GM23338 (cell line): ENCODE results near the gene CNTNAP2. TPM values are rescaled to one million over a fixed set of nuclear protein-coding genes. Genes with fewer than 3 reads are reported as not detected.

Experiments
- ATAC-seq: fragments of 200-7000 bp; cut with Tn5 transposase; 3 replicates; pipeline ENCODE4 v1.9.1; 2020
- DNase-seq: peaks from one replicate; pipeline ENCODE4 v3.0.0-alpha.2; 2015; ENCODE audit warnings: low spot score
- H2AFZ ChIP-seq: fragments of 200-600 bp; sonication (generic); 2 replicates; pipeline ENCODE4 v1.8.0; 2016; ENCODE audit warnings: antibody characterized with exemption, mild to moderate bottlenecking, moderate library complexity
- H3F3A ChIP-seq: fragments of 200-600 bp; sonication (generic); replicated peaks from 2 replicates; pipeline ENCODE4 v1.8.0; 2017; ENCODE audit warnings: antibody characterized with exemption, mixed run types, low read depth
- H3K27ac ChIP-seq: fragments of 200-600 bp; sonication (generic); 2 replicates; pipeline ENCODE4 v1.6.1; 2016; ENCODE audit warnings: low read depth
- H3K27me3 ChIP-seq: fragments of 200-600 bp; sonication (generic); 2 replicates; pipeline ENCODE4 v1.8.0; 2016; ENCODE audit warnings: mild to moderate bottlenecking, mixed run types, moderate library complexity; ENCODE audit not compliant: insufficient read depth
- H3K36me3 ChIP-seq: fragments of 200-600 bp; sonication (generic); 2 replicates; pipeline ENCODE4 v1.8.0; 2016; ENCODE audit warnings: mild to moderate bottlenecking; ENCODE audit not compliant: insufficient read depth
- H3K4me1 ChIP-seq: fragments of 200-600 bp; sonication (generic); 2 replicates; pipeline ENCODE4 v1.8.0; 2016; ENCODE audit warnings: mild to moderate bottlenecking, moderate library complexity; ENCODE audit not compliant: insufficient read depth
- H3K4me2 ChIP-seq: fragments of 200-600 bp; sonication (generic); 2 replicates; pipeline ENCODE4 v1.7.1; 2017; ENCODE audit warnings: mixed run types
- H3K4me3 ChIP-seq: fragments of 200-600 bp; sonication (generic); 2 replicates; pipeline ENCODE4 v1.6.1; 2016; ENCODE audit warnings: mixed run types
- H3K79me2 ChIP-seq: fragments of 200-600 bp; sonication (generic); replicated peaks from 2 replicates; pipeline ENCODE4 v1.8.0; 2017; ENCODE audit warnings: mild to moderate bottlenecking; ENCODE audit not compliant: insufficient read depth
- H3K9me2 ChIP-seq: fragments of 200-600 bp; sonication (generic); 2 replicates; pipeline ENCODE4 v1.8.0; 2017; ENCODE audit not compliant: insufficient read depth
- H4K20me1 ChIP-seq: fragments of 200-600 bp; sonication (generic); replicated peaks from 2 replicates; pipeline ENCODE4 v1.8.0; 2017; ENCODE audit warnings: mild to moderate bottlenecking; ENCODE audit not compliant: insufficient read depth
- H3K27ac Mint-ChIP-seq: 2 replicates; pipeline ENCODE4 v1.8.0; 2020; ENCODE audit warnings: inconsistent platforms, mild to moderate bottlenecking, moderate library complexity, mixed read lengths
- H3K27me3 Mint-ChIP-seq: 3 replicates; pipeline ENCODE4 v1.8.0; 2022; ENCODE audit warnings: low read depth, mild to moderate bottlenecking, moderate library complexity, mixed read lengths, inconsistent platforms; ENCODE audit not compliant: insufficient read depth, poor library complexity
- H3K36me3 Mint-ChIP-seq: 3 replicates; pipeline ENCODE4 v1.8.0; 2021; ENCODE audit warnings: low read depth, mild to moderate bottlenecking, inconsistent platforms, moderate library complexity, mixed read lengths
- H3K4me1 Mint-ChIP-seq: 3 replicates; pipeline ENCODE4 v1.8.0; 2020; ENCODE audit warnings: mild to moderate bottlenecking, inconsistent platforms, mixed read lengths
- H3K4me3 Mint-ChIP-seq: 3 replicates; pipeline ENCODE4 v1.8.0; 2021; ENCODE audit warnings: moderate library complexity, mild to moderate bottlenecking, inconsistent platforms, mixed read lengths
- H3K9me3 Mint-ChIP-seq: 3 replicates; pipeline ENCODE4 v1.8.0; 2020; ENCODE audit warnings: moderate library complexity, mild to moderate bottlenecking, inconsistent platforms, mixed read lengths
- EZH2 ChIP-seq: fragments of 200-600 bp; sonication (generic); IDR thresholded peaks from one replicate; pipeline ENCODE4 v1.8.0; 2017; ENCODE audit warnings: antibody characterized with exemption, mild to moderate bottlenecking, low read depth; ENCODE audit not compliant: unreplicated experiment
- polyA plus RNA-seq: library from polyadenylated mRNA; unstranded; fragments of >200 nt; fragmentation: Nextera tagmentation; extraction: Ambion mirVana; gene quantifications from 2 replicates; pipeline ENCODE4 v1.2.1, GENCODE V29; 2016
- total RNA-seq: library from RNA; depleted of rRNA; stranded (reverse); fragments of >200 nt; shearing (Covaris generic); gene quantifications from 2 replicates; pipeline ENCODE4 v1.2.3, GENCODE V29; 2014
- TF ChIP-seq, protein P1 (sequence below): fragments of 250-450 bp; sonication (Bioruptor Pico); IDR thresholded peaks from 2 replicates; pipeline ENCODE4 v1.5.0; 2020; ENCODE audit warnings: mild to moderate bottlenecking, moderate library complexity
- TF ChIP-seq, protein P2 (sequence below): IDR thresholded peaks from one replicate; pipeline ENCODE4 v1.6.1; 2018; ENCODE audit warnings: antibody characterized with exemption; ENCODE audit not compliant: unreplicated experiment
- TF ChIP-seq, protein P3 (sequence below): IDR thresholded peaks from 2 replicates; pipeline ENCODE4 v1.6.1; 2016; ENCODE audit warnings: antibody characterized with exemption

Gene CNTNAP2
- total and polyA plus RNA-seq, 2 experiments from 2014 or later, result 38.2 to 61.3 TPM

DNA sequence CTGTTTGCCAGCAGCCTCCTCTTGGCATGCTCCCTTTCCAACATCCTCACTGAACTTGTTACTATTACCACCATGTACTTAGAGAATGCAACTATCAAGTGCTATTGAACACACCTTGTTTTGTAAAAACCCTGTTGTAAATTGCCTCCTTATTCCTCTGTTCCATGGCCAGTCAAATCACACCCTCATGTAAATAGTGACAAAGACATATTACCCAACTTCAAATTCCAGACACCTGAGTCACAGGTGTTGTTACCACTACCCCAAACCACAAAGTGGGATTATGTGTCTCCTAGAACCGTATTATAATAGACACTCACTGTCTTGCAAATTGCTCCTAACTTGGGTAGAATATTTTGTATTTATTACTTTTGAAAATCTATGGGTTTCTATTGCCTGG lies 2210.8 kb downstream of the CNTNAP2 start (continued):
- TF ChIP-seq, protein P1, sequence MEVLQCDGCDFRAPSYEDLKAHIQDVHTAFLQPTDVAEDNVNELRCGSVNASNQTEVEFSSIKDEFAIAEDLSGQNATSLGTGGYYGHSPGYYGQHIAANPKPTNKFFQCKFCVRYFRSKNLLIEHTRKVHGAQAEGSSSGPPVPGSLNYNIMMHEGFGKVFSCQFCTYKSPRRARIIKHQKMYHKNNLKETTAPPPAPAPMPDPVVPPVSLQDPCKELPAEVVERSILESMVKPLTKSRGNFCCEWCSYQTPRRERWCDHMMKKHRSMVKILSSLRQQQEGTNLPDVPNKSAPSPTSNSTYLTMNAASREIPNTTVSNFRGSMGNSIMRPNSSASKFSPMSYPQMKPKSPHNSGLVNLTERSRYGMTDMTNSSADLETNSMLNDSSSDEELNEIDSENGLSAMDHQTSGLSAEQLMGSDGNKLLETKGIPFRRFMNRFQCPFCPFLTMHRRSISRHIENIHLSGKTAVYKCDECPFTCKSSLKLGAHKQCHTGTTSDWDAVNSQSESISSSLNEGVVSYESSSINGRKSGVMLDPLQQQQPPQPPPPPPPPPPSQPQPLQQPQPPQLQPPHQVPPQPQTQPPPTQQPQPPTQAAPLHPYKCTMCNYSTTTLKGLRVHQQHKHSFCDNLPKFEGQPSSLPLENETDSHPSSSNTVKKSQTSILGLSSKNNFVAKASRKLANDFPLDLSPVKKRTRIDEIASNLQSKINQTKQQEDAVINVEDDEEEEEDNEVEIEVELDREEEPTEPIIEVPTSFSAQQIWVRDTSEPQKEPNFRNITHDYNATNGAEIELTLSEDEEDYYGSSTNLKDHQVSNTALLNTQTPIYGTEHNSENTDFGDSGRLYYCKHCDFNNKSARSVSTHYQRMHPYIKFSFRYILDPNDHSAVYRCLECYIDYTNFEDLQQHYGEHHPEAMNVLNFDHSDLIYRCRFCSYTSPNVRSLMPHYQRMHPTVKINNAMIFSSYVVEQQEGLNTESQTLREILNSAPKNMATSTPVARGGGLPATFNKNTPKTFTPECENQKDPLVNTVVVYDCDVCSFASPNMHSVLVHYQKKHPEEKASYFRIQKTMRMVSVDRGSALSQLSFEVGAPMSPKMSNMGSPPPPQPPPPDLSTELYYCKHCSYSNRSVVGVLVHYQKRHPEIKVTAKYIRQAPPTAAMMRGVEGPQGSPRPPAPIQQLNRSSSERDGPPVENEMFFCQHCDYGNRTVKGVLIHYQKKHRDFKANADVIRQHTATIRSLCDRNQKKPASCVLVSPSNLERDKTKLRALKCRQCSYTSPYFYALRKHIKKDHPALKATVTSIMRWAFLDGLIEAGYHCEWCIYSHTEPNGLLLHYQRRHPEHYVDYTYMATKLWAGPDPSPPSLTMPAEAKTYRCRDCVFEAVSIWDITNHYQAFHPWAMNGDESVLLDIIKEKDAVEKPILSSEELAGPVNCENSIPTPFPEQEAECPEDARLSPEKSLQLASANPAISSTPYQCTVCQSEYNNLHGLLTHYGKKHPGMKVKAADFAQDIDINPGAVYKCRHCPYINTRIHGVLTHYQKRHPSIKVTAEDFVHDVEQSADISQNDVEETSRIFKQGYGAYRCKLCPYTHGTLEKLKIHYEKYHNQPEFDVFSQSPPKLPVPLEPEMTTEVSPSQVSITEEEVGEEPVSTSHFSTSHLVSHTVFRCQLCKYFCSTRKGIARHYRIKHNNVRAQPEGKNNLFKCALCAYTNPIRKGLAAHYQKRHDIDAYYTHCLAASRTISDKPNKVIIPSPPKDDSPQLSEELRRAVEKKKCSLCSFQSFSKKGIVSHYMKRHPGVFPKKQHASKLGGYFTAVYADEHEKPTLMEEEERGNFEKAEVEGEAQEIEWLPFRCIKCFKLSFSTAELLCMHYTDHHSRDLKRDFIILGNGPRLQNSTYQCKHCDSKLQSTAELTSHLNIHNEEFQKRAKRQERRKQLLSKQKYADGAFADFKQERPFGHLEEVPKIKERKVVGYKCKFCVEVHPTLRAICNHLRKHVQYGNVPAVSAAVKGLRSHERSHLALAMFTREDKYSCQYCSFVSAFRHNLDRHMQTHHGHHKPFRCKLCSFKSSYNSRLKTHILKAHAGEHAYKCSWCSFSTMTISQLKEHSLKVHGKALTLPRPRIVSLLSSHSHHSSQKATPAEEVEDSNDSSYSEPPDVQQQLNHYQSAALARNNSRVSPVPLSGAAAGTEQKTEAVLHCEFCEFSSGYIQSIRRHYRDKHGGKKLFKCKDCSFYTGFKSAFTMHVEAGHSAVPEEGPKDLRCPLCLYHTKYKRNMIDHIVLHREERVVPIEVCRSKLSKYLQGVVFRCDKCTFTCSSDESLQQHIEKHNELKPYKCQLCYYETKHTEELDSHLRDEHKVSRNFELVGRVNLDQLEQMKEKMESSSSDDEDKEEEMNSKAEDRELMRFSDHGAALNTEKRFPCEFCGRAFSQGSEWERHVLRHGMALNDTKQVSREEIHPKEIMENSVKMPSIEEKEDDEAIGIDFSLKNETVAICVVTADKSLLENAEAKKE (CRISPR knock-in tag), result no peak

DNA sequence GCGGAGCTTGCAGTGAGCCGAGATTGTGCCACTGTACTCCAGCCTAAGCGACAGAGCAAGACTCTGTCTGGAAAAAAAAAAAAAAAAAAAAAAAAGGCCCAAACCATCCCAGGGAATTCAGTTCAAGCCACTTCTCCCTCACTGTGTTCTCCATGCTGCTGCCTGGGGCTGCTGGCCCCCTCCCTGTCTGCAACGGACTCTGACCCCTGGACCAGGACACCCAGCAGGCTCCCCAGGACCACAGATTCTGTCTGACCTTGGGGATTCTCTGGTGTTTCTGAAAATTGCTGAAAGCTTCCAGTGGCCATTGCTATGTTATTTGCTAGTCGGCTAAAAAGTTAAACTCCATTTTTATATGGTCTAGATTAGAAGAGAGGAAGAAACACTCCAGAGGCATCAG lies 2212.3 kb downstream of the CNTNAP2 start:
- Histone ChIP-seq H3K9me2 (no peaks in the 10 kb centered on the region; the same call in 1 of the 2 replicates), H3F3A (no peaks in the 10 kb centered on the region), H3K27ac (no peak overlapping the region), H3K27me3 (no peaks in the 10 kb centered on the region), H2AFZ (no peak overlapping the region), H3K4me1 (no peaks in the 10 kb centered on the region), H3K4me2 (no peak overlapping the region), H4K20me1 (no peaks in the 10 kb centered on the region), H3K79me2 (no peaks in the 10 kb centered on the region), H3K36me3 (no peaks in the 10 kb centered on the region), H3K4me3 (no peak overlapping the region)
- ATAC-seq (no peak), DNase-seq (no peak)
- peaks cover 3% of the 10 kb centered on the region; the same call in 1 of the 3 replicates for H3K4me1 Mint-ChIP-seq
- H3K9me3 Mint-ChIP-seq, result peaks cover 30% of the 10 kb centered on the region
- TF ChIP-seq EZH2, result no peak
- TF ChIP-seq, protein P2, sequence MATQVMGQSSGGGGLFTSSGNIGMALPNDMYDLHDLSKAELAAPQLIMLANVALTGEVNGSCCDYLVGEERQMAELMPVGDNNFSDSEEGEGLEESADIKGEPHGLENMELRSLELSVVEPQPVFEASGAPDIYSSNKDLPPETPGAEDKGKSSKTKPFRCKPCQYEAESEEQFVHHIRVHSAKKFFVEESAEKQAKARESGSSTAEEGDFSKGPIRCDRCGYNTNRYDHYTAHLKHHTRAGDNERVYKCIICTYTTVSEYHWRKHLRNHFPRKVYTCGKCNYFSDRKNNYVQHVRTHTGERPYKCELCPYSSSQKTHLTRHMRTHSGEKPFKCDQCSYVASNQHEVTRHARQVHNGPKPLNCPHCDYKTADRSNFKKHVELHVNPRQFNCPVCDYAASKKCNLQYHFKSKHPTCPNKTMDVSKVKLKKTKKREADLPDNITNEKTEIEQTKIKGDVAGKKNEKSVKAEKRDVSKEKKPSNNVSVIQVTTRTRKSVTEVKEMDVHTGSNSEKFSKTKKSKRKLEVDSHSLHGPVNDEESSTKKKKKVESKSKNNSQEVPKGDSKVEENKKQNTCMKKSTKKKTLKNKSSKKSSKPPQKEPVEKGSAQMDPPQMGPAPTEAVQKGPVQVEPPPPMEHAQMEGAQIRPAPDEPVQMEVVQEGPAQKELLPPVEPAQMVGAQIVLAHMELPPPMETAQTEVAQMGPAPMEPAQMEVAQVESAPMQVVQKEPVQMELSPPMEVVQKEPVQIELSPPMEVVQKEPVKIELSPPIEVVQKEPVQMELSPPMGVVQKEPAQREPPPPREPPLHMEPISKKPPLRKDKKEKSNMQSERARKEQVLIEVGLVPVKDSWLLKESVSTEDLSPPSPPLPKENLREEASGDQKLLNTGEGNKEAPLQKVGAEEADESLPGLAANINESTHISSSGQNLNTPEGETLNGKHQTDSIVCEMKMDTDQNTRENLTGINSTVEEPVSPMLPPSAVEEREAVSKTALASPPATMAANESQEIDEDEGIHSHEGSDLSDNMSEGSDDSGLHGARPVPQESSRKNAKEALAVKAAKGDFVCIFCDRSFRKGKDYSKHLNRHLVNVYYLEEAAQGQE, result no peak
- TF ChIP-seq, protein P1 (CRISPR knock-in tag), result no peak
- TF ChIP-seq, protein P3, sequence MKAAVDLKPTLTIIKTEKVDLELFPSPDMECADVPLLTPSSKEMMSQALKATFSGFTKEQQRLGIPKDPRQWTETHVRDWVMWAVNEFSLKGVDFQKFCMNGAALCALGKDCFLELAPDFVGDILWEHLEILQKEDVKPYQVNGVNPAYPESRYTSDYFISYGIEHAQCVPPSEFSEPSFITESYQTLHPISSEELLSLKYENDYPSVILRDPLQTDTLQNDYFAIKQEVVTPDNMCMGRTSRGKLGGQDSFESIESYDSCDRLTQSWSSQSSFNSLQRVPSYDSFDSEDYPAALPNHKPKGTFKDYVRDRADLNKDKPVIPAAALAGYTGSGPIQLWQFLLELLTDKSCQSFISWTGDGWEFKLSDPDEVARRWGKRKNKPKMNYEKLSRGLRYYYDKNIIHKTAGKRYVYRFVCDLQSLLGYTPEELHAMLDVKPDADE, result no peak
- no peak overlapping the region for H3K27ac Mint-ChIP-seq
- H3K4me3 Mint-ChIP-seq, result no peak overlapping the region
- H3K36me3 Mint-ChIP-seq, result peaks cover 28% of the 10 kb centered on the region
- peaks cover 11% of the 10 kb centered on the region for H3K27me3 Mint-ChIP-seq
